HUES64 (cell line): ENCODE results near the gene AFF3.

ENCODE experiments used
- H3K27ac ChIP-seq: 2 replicates; pipeline ENCODE4 v1.7.0; 2013; ENCODE audit warnings: low read depth, low read length, inconsistent platforms
- H3K27me3 ChIP-seq: 2 replicates; pipeline ENCODE4 v1.6.1; 2013; ENCODE audit warnings: mild to moderate bottlenecking, low read length; ENCODE audit not compliant: insufficient read depth
- H3K36me3 ChIP-seq: 2 replicates; pipeline ENCODE4 v1.6.1; 2013; ENCODE audit warnings: mild to moderate bottlenecking, low read length; ENCODE audit not compliant: insufficient read depth
- H3K4me1 ChIP-seq: 2 replicates; pipeline ENCODE4 v1.6.1; 2013; ENCODE audit warnings: mild to moderate bottlenecking, low read length, moderate library complexity; ENCODE audit not compliant: insufficient read depth
- H3K4me3 ChIP-seq: 2 replicates; pipeline ENCODE4 v1.5.1; 2013; ENCODE audit warnings: mild to moderate bottlenecking, low read length, moderate library complexity
- H3K9ac ChIP-seq: 2 replicates; pipeline ENCODE4 v1.6.1; 2013; ENCODE audit warnings: mild to moderate bottlenecking, low read depth, low read length
- H3K9me3 ChIP-seq: 2 replicates; pipeline ENCODE4 v1.6.1; 2013; ENCODE audit warnings: low read depth, low read length; ENCODE audit not compliant: insufficient read depth
- WGBS: fragments of 150-250, 120-280 bp; methylation state at CpG from one replicate; pipeline ENCODE4 v1.1.7; 2013; ENCODE audit warnings: missing lambda C conversion rate; 5-methylcytosine and 5-hydroxymethylcytosine counted together

The AFF3 gene

GRCh38 chr2:100004348-100004884 lies 138.0 kb downstream of the AFF3 start:
- Histone ChIP-seq H3K9ac (no peak overlapping the region), H3K9me3 (no peaks in the 10 kb centered on the region), H3K27me3 (no peaks in the 10 kb centered on the region), H3K4me3 (no peak overlapping the region), H3K27ac (no peak overlapping the region), H3K36me3 (no peaks in the 10 kb centered on the region), H3K4me1 (no peaks in the 10 kb centered on the region)
- WGBS, result 93% methylated on average over 2 of the region's 3 CpGs

- Histone ChIP-seq H3K4me1 (no peaks in the 10 kb centered on the region), H3K4me3 (no peak overlapping the region), H3K9ac (no peak overlapping the region), H3K27ac (no peak overlapping the region), H3K36me3 (no peaks in the 10 kb centered on the region), H3K27me3 (no peaks in the 10 kb centered on the region), H3K9me3 (no peaks in the 10 kb centered on the region)
- WGBS, result 92% methylated on average over 6 of the region's 6 CpGs
Measured at GRCh38 chr2:100002059-100002458, 140.3 kb downstream of the AFF3 start.

GRCh38 chr2:100000915-100001707 lies 141.3 kb downstream of the AFF3 start:
- no peaks in the 10 kb centered on the region for H3K9me3 ChIP-seq
- no peaks in the 10 kb centered on the region for H3K27me3 ChIP-seq
- H3K4me3 ChIP-seq, result no peak overlapping the region
- H3K27ac ChIP-seq, result no peak overlapping the region
- no peaks in the 10 kb centered on the region for H3K36me3 ChIP-seq
- H3K4me1 ChIP-seq, result no peaks in the 10 kb centered on the region
- no peak overlapping the region for H3K9ac ChIP-seq
- 92% methylated on average over 22 of the region's 22 CpGs for WGBS

GRCh38 chr2:99998651-99999320 lies 143.6 kb downstream of the AFF3 start:
- Histone ChIP-seq H3K4me1 (no peaks in the 10 kb centered on the region), H3K27ac (no peak overlapping the region), H3K9me3 (no peaks in the 10 kb centered on the region), H3K4me3 (no peak overlapping the region), H3K27me3 (no peaks in the 10 kb centered on the region), H3K36me3 (no peaks in the 10 kb centered on the region), H3K9ac (no peak overlapping the region)
- 95% methylated on average over 12 of the region's 12 CpGs for WGBS

GRCh38 chr2:99989905-99990304 lies 152.5 kb downstream of the AFF3 start:
- Histone ChIP-seq H3K9ac (no peak overlapping the region), H3K9me3 (no peaks in the 10 kb centered on the region), H3K27ac (no peak overlapping the region), H3K36me3 (no peaks in the 10 kb centered on the region), H3K4me1 (no peaks in the 10 kb centered on the region), H3K27me3 (no peaks in the 10 kb centered on the region), H3K4me3 (no peak overlapping the region)
- 100% methylated on average over 3 of the region's 3 CpGs for WGBS

- no peak overlapping the region for H3K27ac ChIP-seq
- H3K4me3 ChIP-seq, result no peak overlapping the region
- no peak overlapping the region for H3K9ac ChIP-seq
- 95% methylated on average over 3 of the region's 3 CpGs for WGBS
- no peaks in the 10 kb centered on the region for H3K36me3 ChIP-seq
- no peaks in the 10 kb centered on the region for H3K4me1 ChIP-seq
- H3K27me3 ChIP-seq, result no peaks in the 10 kb centered on the region
- H3K9me3 ChIP-seq, result no peaks in the 10 kb centered on the region
Measured at GRCh38 chr2:99988599-99988998, 153.8 kb downstream of the AFF3 start.

- H3K9me3 ChIP-seq, result no peaks in the 10 kb centered on the region
- no peak overlapping the region for H3K27ac ChIP-seq
- H3K4me1 ChIP-seq, result no peaks in the 10 kb centered on the region
- 94% methylated on average over 4 of the region's 4 CpGs for WGBS
- H3K36me3 ChIP-seq, result no peaks in the 10 kb centered on the region
- H3K4me3 ChIP-seq, result no peak overlapping the region
- no peak overlapping the region for H3K9ac ChIP-seq
- H3K27me3 ChIP-seq, result no peaks in the 10 kb centered on the region
Measured at GRCh38 chr2:99987160-99987559, 155.2 kb downstream of the AFF3 start.

GRCh38 chr2:99984799-99985515 lies 157.4 kb downstream of the AFF3 start:
- no peaks in the 10 kb centered on the region for H3K36me3 ChIP-seq
- no peak overlapping the region for H3K9ac ChIP-seq
- no peaks in the 10 kb centered on the region for H3K27me3 ChIP-seq
- H3K4me3 ChIP-seq, result no peak overlapping the region
- no peak overlapping the region for H3K27ac ChIP-seq
- no peaks in the 10 kb centered on the region for H3K9me3 ChIP-seq
- no peaks in the 10 kb centered on the region for H3K4me1 ChIP-seq
- WGBS, result 70% methylated on average over 4 of the region's 4 CpGs

- 94% methylated on average over 2 of the region's 2 CpGs for WGBS
- Histone ChIP-seq H3K27me3 (no peaks in the 10 kb centered on the region), H3K4me1 (no peaks in the 10 kb centered on the region), H3K36me3 (no peaks in the 10 kb centered on the region), H3K9ac (no peak overlapping the region), H3K27ac (no peak overlapping the region), H3K9me3 (no peaks in the 10 kb centered on the region), H3K4me3 (no peak overlapping the region)
Measured at GRCh38 chr2:99982744-99983143, 159.6 kb downstream of the AFF3 start.

GRCh38 chr2:99981840-99982239 lies 160.6 kb downstream of the AFF3 start:
- Histone ChIP-seq H3K27me3 (no peaks in the 10 kb centered on the region), H3K36me3 (no peaks in the 10 kb centered on the region), H3K4me1 (no peaks in the 10 kb centered on the region), H3K4me3 (no peak overlapping the region), H3K9me3 (no peaks in the 10 kb centered on the region), H3K27ac (no peak overlapping the region), H3K9ac (no peak overlapping the region)
- 93% methylated on average over 1 of the region's 1 CpG for WGBS

GRCh38 chr2:99980176-99980575 lies 162.2 kb downstream of the AFF3 start:
- 93% methylated on average over 2 of the region's 2 CpGs for WGBS
- Histone ChIP-seq H3K9ac (no peak overlapping the region), H3K4me3 (no peak overlapping the region), H3K27ac (no peak overlapping the region), H3K36me3 (no peaks in the 10 kb centered on the region), H3K27me3 (no peaks in the 10 kb centered on the region), H3K9me3 (no peaks in the 10 kb centered on the region), H3K4me1 (no peaks in the 10 kb centered on the region)
